ENCODE data around the gene PEAK1. TPM values are rescaled to one million over a fixed set of nuclear protein-coding genes. Genes with fewer than 3 reads are reported as not detected.

Gene PEAK1
- total RNA-seq, 2 experiments from 2014 or later, result 9.2 to 11.0 TPM

DNA sequence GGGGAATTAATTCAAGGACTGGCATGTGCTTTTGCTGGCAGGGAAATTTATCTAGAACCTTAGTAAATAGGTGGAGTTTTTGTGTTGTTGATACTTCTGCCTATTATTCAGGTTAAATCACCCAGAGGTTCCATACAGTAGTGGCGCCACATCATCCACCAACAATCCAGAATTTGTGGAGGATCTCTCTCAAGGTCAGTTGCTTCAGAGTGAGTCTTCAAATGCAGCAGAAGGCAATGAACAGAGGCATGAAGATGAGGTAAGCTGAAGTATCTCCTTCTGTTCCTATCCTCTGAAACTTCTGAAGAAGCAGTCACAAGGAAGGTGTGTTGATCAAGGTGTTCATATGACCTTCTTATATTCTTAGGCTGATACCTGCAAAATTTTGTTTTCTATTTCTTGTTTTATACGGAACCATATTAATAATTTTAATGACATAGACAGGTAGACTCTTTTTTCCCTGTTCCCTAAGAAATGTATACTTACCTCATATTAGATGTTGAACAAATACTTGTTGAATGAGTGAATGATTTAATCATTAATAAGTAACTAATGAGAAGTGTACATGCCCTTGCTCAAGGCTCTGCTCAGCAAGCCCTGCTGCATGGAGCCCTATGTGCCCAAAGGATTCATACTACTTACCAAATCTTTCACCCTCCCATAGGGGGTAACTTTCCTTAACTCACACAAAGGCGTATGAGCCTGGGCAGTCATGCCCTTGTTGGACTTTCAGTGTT lies 44.4 kb upstream of the PEAK1 start:
- no peak for ATAC-seq (ENCODE audit: poor library complexity)
- Mint-ChIP-seq H3K4me3 (no peak overlapping the region), H3K27ac (no peak overlapping the region), H3K27me3 (no peaks in the 10 kb centered on the region), H3K36me3 (ENCODE audit: low read depth) (peaks cover 39% of the 10 kb centered on the region), H3K9me3 (no peaks in the 10 kb centered on the region), H3K4me1 (ENCODE audit: low read depth) (no peaks in the 10 kb centered on the region)
- Histone ChIP-seq H3K4me1 (ENCODE audit: insufficient read depth, low read length) (no peaks in the 10 kb centered on the region), H3K36me3 (ENCODE audit: insufficient read depth, low read length) (peaks cover 49% of the 10 kb centered on the region), H3K9me3 (ENCODE audit: control insufficient read depth in 1 of 2, insufficient read depth in 1 of 2, low read length in 2 of 2) (no peaks in the 10 kb centered on the region), H3K27me3 (ENCODE audit: control insufficient read depth in 1 of 2, insufficient read depth in 2 of 2, low read length in 2 of 2) (no peaks in the 10 kb centered on the region), H3K27ac (ENCODE audit: low read depth in 1 of 2, low read length in 2 of 2) (no peak overlapping the region), H3K4me3 (ENCODE audit: low read length) (no peak overlapping the region)
- intact Hi-C loops (cut with DNase I, micrococcal nuclease), result no loop called here
- ChIA-PET CTCF (interaction anchor here (0.7 to 1.0 kb wide), 3 partner anchors 19 to 346 kb away, joined by 3 to 4 read pairs (median 3); no protein-coding TSS in a partner anchor), POLR2A (no interaction called here)
- no peak for DNase-seq
- TF ChIP-seq, protein P1, sequence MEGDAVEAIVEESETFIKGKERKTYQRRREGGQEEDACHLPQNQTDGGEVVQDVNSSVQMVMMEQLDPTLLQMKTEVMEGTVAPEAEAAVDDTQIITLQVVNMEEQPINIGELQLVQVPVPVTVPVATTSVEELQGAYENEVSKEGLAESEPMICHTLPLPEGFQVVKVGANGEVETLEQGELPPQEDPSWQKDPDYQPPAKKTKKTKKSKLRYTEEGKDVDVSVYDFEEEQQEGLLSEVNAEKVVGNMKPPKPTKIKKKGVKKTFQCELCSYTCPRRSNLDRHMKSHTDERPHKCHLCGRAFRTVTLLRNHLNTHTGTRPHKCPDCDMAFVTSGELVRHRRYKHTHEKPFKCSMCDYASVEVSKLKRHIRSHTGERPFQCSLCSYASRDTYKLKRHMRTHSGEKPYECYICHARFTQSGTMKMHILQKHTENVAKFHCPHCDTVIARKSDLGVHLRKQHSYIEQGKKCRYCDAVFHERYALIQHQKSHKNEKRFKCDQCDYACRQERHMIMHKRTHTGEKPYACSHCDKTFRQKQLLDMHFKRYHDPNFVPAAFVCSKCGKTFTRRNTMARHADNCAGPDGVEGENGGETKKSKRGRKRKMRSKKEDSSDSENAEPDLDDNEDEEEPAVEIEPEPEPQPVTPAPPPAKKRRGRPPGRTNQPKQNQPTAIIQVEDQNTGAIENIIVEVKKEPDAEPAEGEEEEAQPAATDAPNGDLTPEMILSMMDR (IDR thresholded peaks at IDR 0.05), result no peak

DNA sequence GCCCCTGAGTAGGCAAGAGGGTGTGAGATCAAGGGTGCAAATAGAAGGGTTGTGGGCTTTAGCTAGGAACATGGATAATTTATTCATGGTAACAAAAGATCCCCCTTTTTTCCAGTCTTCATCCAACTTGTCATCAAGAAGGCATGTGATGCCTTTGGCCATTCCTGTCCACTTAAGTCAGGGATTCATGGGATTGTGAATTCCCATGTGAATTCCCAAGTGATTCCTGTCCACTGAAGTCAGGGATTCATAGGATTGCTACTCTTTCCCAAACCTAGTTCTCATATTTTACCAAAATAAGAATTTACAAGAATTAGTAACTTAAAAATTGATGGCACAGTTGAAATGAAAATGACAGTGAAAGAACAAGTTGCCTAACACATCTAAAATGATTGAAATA lies 41.6 kb upstream of the PEAK1 start:
- Histone ChIP-seq H3K27ac (ENCODE audit: low read depth in 1 of 2, low read length in 2 of 2) (no peak overlapping the region), H3K4me1 (ENCODE audit: insufficient read depth, low read length) (peaks cover 8% of the 10 kb centered on the region), H3K27me3 (ENCODE audit: control insufficient read depth in 1 of 2, insufficient read depth in 2 of 2, low read length in 2 of 2) (no peaks in the 10 kb centered on the region), H3K4me3 (ENCODE audit: low read length) (no peak overlapping the region), H3K9me3 (ENCODE audit: control insufficient read depth in 1 of 2, insufficient read depth in 1 of 2, low read length in 2 of 2) (no peaks in the 10 kb centered on the region), H3K36me3 (ENCODE audit: insufficient read depth, low read length) (peaks cover 47% of the 10 kb centered on the region)
- Mint-ChIP-seq H3K27me3 (no peaks in the 10 kb centered on the region), H3K4me1 (ENCODE audit: low read depth) (peaks cover 14% of the 10 kb centered on the region), H3K4me3 (no peak overlapping the region), H3K27ac (no peak overlapping the region), H3K36me3 (ENCODE audit: low read depth) (peaks cover 14% of the 10 kb centered on the region), H3K9me3 (no peaks in the 10 kb centered on the region)
- TF ChIP-seq, protein P1 (IDR thresholded peaks at IDR 0.05), result no peak
- no peak for DNase-seq
- no peak for ATAC-seq (ENCODE audit: poor library complexity)
- ChIA-PET CTCF (no interaction called here), POLR2A (no interaction called here)
- intact Hi-C loops (cut with DNase I, micrococcal nuclease), result loop anchor here in 1 of 2 experiments (2.0 kb wide), 1 partner anchor 17 kb away; no protein-coding TSS in a partner anchor

DNA sequence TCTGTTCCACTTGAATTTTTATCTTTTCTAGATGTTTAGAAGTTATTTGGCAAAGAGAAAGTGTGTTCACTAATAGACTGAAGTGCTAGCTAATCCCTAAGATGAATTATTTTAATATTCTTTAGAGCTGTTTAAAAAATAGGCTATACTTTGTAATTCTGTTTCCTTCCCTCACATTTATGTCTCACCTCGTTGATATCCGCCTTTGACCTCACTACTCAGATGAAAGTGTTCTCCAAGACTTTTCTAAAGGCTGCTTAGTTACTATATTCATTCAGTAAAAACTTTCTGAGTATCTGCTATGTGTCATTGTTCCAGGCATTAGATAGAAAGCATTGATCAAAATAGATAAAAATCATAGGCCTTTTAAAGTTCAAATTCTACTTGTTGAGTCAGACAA lies 39.1 kb upstream of the PEAK1 start:
- Histone ChIP-seq H3K4me1 (ENCODE audit: insufficient read depth, low read length) (peaks cover 15% of the 10 kb centered on the region), H3K27ac (ENCODE audit: low read depth in 1 of 2, low read length in 2 of 2) (no peak overlapping the region), H3K9me3 (ENCODE audit: control insufficient read depth in 1 of 2, insufficient read depth in 1 of 2, low read length in 2 of 2) (no peaks in the 10 kb centered on the region), H3K4me3 (ENCODE audit: low read length) (no peak overlapping the region), H3K27me3 (ENCODE audit: control insufficient read depth in 1 of 2, insufficient read depth in 2 of 2, low read length in 2 of 2) (no peaks in the 10 kb centered on the region), H3K36me3 (ENCODE audit: insufficient read depth, low read length) (peaks cover 33% of the 10 kb centered on the region)
- TF ChIP-seq, protein P1 (IDR thresholded peaks at IDR 0.05), result no peak
- CTCF ChIA-PET, result no interaction called here
- DNase-seq (no peak), ATAC-seq (ENCODE audit: poor library complexity) (no peak)
- POLR2A ChIA-PET, result no interaction called here
- intact Hi-C loops (cut with DNase I, micrococcal nuclease), result no loop called here
- no peak overlapping the region for H3K27ac Mint-ChIP-seq
- H3K4me1 Mint-ChIP-seq (ENCODE audit: low read depth), result peaks cover 36% of the 10 kb centered on the region
- H3K27me3 Mint-ChIP-seq, result no peaks in the 10 kb centered on the region
- no peaks in the 10 kb centered on the region for H3K9me3 Mint-ChIP-seq
- no peak overlapping the region for H3K4me3 Mint-ChIP-seq
- H3K36me3 Mint-ChIP-seq (ENCODE audit: low read depth), result no peaks in the 10 kb centered on the region

Measured in CD4-positive, alpha-beta T cell (primary cell).